H1 (cell line): ENCODE data around the gene MAGI1. TPM values are rescaled to one million over a fixed set of nuclear protein-coding genes. Genes with fewer than 3 reads are reported as not detected.
A peak's percentile ranks its signal among the peaks of the same experiment; 100 is the strongest.

ENCODE experiments used
- CTCF ChIA-PET: fragments of 300-600 bp; sonication (Branson Sonifier 250); formaldehyde crosslinking; loops from one replicate; lab custom pipeline; 2021; ENCODE audit not compliant: partially characterized antibody; lab: Charles Lee
- POLR2A ChIA-PET: fragments of 300-600 bp; sonication (Branson Sonifier 250); formaldehyde crosslinking; loops from one replicate; lab custom pipeline; 2021; ENCODE audit warnings: inconsistent platforms; ENCODE audit not compliant: partially characterized antibody; lab: Charles Lee
- DNase-seq, 2 experiments: peaks; one replicate each; pipeline versions ENCODE4 v3.0.0 to v3.0.0-alpha.2; 2010 to 2022; ENCODE audit warnings: low spot score in 2 of 2, low read depth in 1 of 2, mixed read lengths in 1 of 2
- FAIRE-seq: peaks from 2 replicates; lab custom pipeline; 2011; peaks lifted over from hg19 to GRCh38; lab: Jason Lieb, UNC
- H2AFZ ChIP-seq: 2 replicates; pipeline ENCODE4 v1.8.1; 2012; ENCODE audit warnings: low read length, inconsistent platforms
- H2AK5ac ChIP-seq: 2 replicates; pipeline ENCODE4 v1.6.1; 2013; ENCODE audit warnings: low read depth, low read length
- H2BK120ac ChIP-seq: replicated peaks from 2 replicates; pipeline ENCODE3; 2013; ENCODE audit warnings: low read depth, low read length, inconsistent platforms
- H2BK12ac ChIP-seq: 2 replicates; pipeline ENCODE4 v1.6.1; 2013; ENCODE audit warnings: low read depth, low read length
- H2BK15ac ChIP-seq: 2 replicates; pipeline ENCODE4 v1.6.1; 2013; ENCODE audit warnings: low read length
- H2BK20ac ChIP-seq: 2 replicates; pipeline ENCODE4 v1.6.1; 2013; ENCODE audit warnings: low read length
- H2BK5ac ChIP-seq: 2 replicates; pipeline ENCODE4 v1.6.1; 2013; ENCODE audit warnings: low read depth, low read length
- H3K14ac ChIP-seq: 2 replicates; pipeline ENCODE4 v1.6.1; 2013; ENCODE audit warnings: inconsistent platforms; ENCODE audit not compliant: insufficient read length
- H3K18ac ChIP-seq: 2 replicates; pipeline ENCODE4 v1.6.1; 2013; ENCODE audit warnings: low read length; ENCODE audit errors: extremely low read depth
- H3K23ac ChIP-seq: 2 replicates; pipeline ENCODE4 v1.6.1; 2013; ENCODE audit warnings: inconsistent platforms; ENCODE audit not compliant: insufficient read length
- H3K23me2 ChIP-seq: 2 replicates; pipeline ENCODE4 v1.6.1; 2013; ENCODE audit warnings: low read depth, low read length
- H3K27ac ChIP-seq: 2 replicates; pipeline ENCODE4 v1.6.1; 2011; ENCODE audit warnings: low read depth, low read length, inconsistent platforms
- H3K27me3 ChIP-seq, 4 experiments: replicated peaks in 1 of 4; 1 replicate in 1 of 4; 2 replicates in 3 of 4; pipeline versions ENCODE4 v1.6.1 to v1.8.1; 2011 to 2013; ENCODE audit warnings: low read length in 3 of 4, mild to moderate bottlenecking in 3 of 4, inconsistent platforms in 2 of 4, mixed read lengths in 2 of 4, moderate library complexity in 1 of 4; ENCODE audit not compliant: control insufficient read depth in 3 of 4, insufficient read depth in 3 of 4; ENCODE audit errors: extremely low read depth in 1 of 4
- H3K36me3 ChIP-seq, 4 experiments: 2 replicates each; pipeline versions ENCODE4 v1.6.1 to v1.8.1; 2011 to 2013; ENCODE audit warnings: mild to moderate bottlenecking in 4 of 4, low read length in 3 of 4, moderate library complexity in 2 of 4, control low read depth in 1 of 4, inconsistent platforms in 1 of 4; ENCODE audit not compliant: insufficient read depth in 4 of 4, control insufficient read depth in 2 of 4
- H3K4ac ChIP-seq: replicated peaks from 2 replicates; pipeline ENCODE3; 2013; ENCODE audit warnings: low read length, low read depth, mixed read lengths, inconsistent platforms; ENCODE audit not compliant: insufficient read length
- H3K4me1 ChIP-seq, 4 experiments: replicated peaks in 1 of 4; 1 replicate in 1 of 4; 2 replicates in 3 of 4; pipeline versions ENCODE4 v1.6.1 to v1.8.1; 2011 to 2013; ENCODE audit warnings: low read length in 3 of 4, inconsistent platforms in 2 of 4, mixed read lengths in 1 of 4; ENCODE audit not compliant: insufficient read depth in 4 of 4, control insufficient read depth in 3 of 4
- H3K4me2 ChIP-seq, 2 experiments: 2 replicates each; pipeline versions ENCODE4 v1.6.1 to v1.8.1; 2011 to 2013; ENCODE audit warnings: low read depth in 2 of 2, low read length in 2 of 2, control low read depth in 1 of 2, inconsistent platforms in 1 of 2, mild to moderate bottlenecking in 1 of 2; ENCODE audit not compliant: insufficient read depth in 1 of 2
- H3K4me3 ChIP-seq, 4 experiments: fragments of 200-600, 300-600 bp in 1 of 4; sonication (generic), shearing (Covaris generic), sonication (Bioruptor Twin) in 1 of 4; 2 replicates each; pipeline versions ENCODE4 v1.5.1 to v1.8.1; 2011 to 2016; ENCODE audit warnings: low read length in 4 of 4, low read depth in 3 of 4, control low read depth in 2 of 4, inconsistent platforms in 2 of 4, mild to moderate bottlenecking in 2 of 4, mixed read lengths in 1 of 4, moderate library complexity in 1 of 4; ENCODE audit not compliant: insufficient read depth in 2 of 4; ENCODE audit errors: extremely low read depth in 1 of 4
- H3K56ac ChIP-seq: replicated peaks from 2 replicates; pipeline ENCODE3; 2013; ENCODE audit warnings: low read depth, mild to moderate bottlenecking, mixed read lengths, low read length, inconsistent platforms; ENCODE audit not compliant: insufficient read length
- H3K79me1 ChIP-seq: 2 replicates; pipeline ENCODE4 v1.6.1; 2013; ENCODE audit warnings: low read depth, low read length, control low read depth
- H3K79me2 ChIP-seq, 2 experiments: 2 replicates each; pipeline versions ENCODE4 v1.6.1 to v1.8.1; 2012 to 2013; ENCODE audit warnings: low read length in 2 of 2, mild to moderate bottlenecking in 2 of 2, inconsistent platforms in 1 of 2; ENCODE audit not compliant: insufficient read depth in 2 of 2, control insufficient read depth in 1 of 2
- H3K9ac ChIP-seq, 4 experiments: replicated peaks in 1 of 4; 1 replicate in 1 of 4; 2 replicates in 3 of 4; pipeline versions ENCODE4 v1.6.1 to v1.8.1; 2011 to 2013; ENCODE audit warnings: low read depth in 3 of 4, low read length in 3 of 4, control low read depth in 2 of 4, mild to moderate bottlenecking in 2 of 4, moderate library complexity in 2 of 4, inconsistent platforms in 1 of 4; ENCODE audit errors: extremely low read depth in 1 of 4
- H3K9me3 ChIP-seq, 2 experiments: 2 replicates each; pipeline versions ENCODE4 v1.6.1 to v1.8.1; 2012 to 2013; ENCODE audit warnings: mild to moderate bottlenecking in 2 of 2, moderate library complexity in 2 of 2, control low read depth in 1 of 2, inconsistent platforms in 1 of 2, low read depth in 1 of 2, low read length in 1 of 2, mixed read lengths in 1 of 2; ENCODE audit not compliant: insufficient read depth in 2 of 2
- H4K20me1 ChIP-seq, 2 experiments: replicated peaks in 1 of 2; 2 replicates each; pipeline versions ENCODE3 to v1.8.1; 2011 to 2013; ENCODE audit warnings: inconsistent platforms in 2 of 2, low read length in 2 of 2, mild to moderate bottlenecking in 1 of 2; ENCODE audit not compliant: insufficient read depth in 2 of 2, control insufficient read depth in 1 of 2
- H4K5ac ChIP-seq: 2 replicates; pipeline ENCODE4 v1.6.1; 2013; ENCODE audit warnings: low read length, low read depth, mixed read lengths, inconsistent platforms; ENCODE audit not compliant: insufficient read length
- H4K8ac ChIP-seq: 2 replicates; pipeline ENCODE4 v1.8.0; 2013; ENCODE audit warnings: mild to moderate bottlenecking, moderate library complexity, low read length, inconsistent platforms; ENCODE audit not compliant: insufficient read depth; ENCODE audit errors: extremely low read depth
- H4K91ac ChIP-seq: replicated peaks from 2 replicates; pipeline ENCODE3; 2013; ENCODE audit warnings: low read length, mixed read lengths, inconsistent platforms; ENCODE audit not compliant: insufficient read length
- BCL11A ChIP-seq, 2 experiments: IDR thresholded peaks; one replicate each; pipeline ENCODE4 v1.6.1; 2011; ENCODE audit warnings: low read depth in 2 of 2, low read length in 2 of 2, mild to moderate bottlenecking in 2 of 2
- CBX8 ChIP-seq: fragments of 300-800, 300-1000 bp; sonication (generic); IDR thresholded peaks from 2 replicates; pipeline ENCODE4 v1.7.1; 2016; ENCODE audit warnings: low read depth, low read length, borderline replicate concordance
- CHD1 ChIP-seq: IDR thresholded peaks from 2 replicates; pipeline ENCODE4 v1.6.1; 2012; ENCODE audit warnings: low read depth, low read length, improper control_type of control experiment
- CTBP2 ChIP-seq: IDR thresholded peaks from 2 replicates; pipeline ENCODE4 v1.7.0; 2011; ENCODE audit warnings: borderline replicate concordance, mild to moderate bottlenecking, moderate library complexity, mixed read lengths, low read length; ENCODE audit not compliant: insufficient read depth, insufficient read length
- JUND ChIP-seq: IDR thresholded peaks from 2 replicates; pipeline ENCODE4 v1.6.1; 2011; ENCODE audit warnings: mild to moderate bottlenecking, improper control_type of control experiment, low read length
- PHF8 ChIP-seq: fragments of 200-600 bp; sonication (generic); conservative IDR thresholded peaks from 2 replicates; pipeline ENCODE4 v1.7.1; 2012; ENCODE audit warnings: low read depth, mild to moderate bottlenecking, inconsistent platforms, low read length, moderate library complexity
- POLR2A ChIP-seq, 2 experiments: IDR thresholded peaks; 1 replicate in 1 of 2; 2 replicates in 1 of 2; pipeline ENCODE4 v1.6.1; 2011; ENCODE audit warnings: low read depth in 2 of 2, low read length in 2 of 2, mild to moderate bottlenecking in 2 of 2; ENCODE audit errors: control extremely low read depth in 1 of 2
- POLR2AphosphoS5 ChIP-seq: IDR thresholded peaks from 2 replicates; pipeline ENCODE4 v1.6.1; 2011; ENCODE audit warnings: low read depth, low read length
- RAD21 ChIP-seq, 2 experiments: IDR thresholded peaks in 1 of 2; conservative IDR thresholded peaks in 1 of 2; 2 replicates each; pipeline ENCODE4 v1.6.1; 2011; ENCODE audit warnings: low read depth in 2 of 2, low read length in 2 of 2, improper control_type of control experiment in 1 of 2, inconsistent platforms in 1 of 2, mild to moderate bottlenecking in 1 of 2, moderate library complexity in 1 of 2
- RFX5 ChIP-seq: IDR thresholded peaks from 2 replicates; pipeline ENCODE4 v1.6.1; 2011; ENCODE audit warnings: low read depth, low read length, improper control_type of control experiment, borderline replicate concordance
- SIRT6 ChIP-seq: IDR thresholded peaks from one replicate; pipeline ENCODE4 v1.7.1; 2012; ENCODE audit warnings: low read length, inconsistent platforms
- SP1 ChIP-seq: IDR thresholded peaks from 2 replicates; pipeline ENCODE4 v1.6.1; 2011; ENCODE audit warnings: low read depth, low read length
- SP2 ChIP-seq: IDR thresholded peaks from 2 replicates; pipeline ENCODE4 v1.6.1; 2012; ENCODE audit warnings: mild to moderate bottlenecking, low read length, inconsistent platforms
- SRF ChIP-seq: IDR thresholded peaks from 2 replicates; pipeline ENCODE4 v1.6.1; 2011; ENCODE audit warnings: mild to moderate bottlenecking, low read depth, low read length, moderate library complexity
- TAF1 ChIP-seq: IDR thresholded peaks from 2 replicates; pipeline ENCODE4 v1.6.1; 2011; ENCODE audit warnings: mild to moderate bottlenecking, low read depth, low read length
- WGBS, 2 experiments: shearing (Covaris generic) in 1 of 2; methylation state at CpG; one replicate each; pipeline versions ENCODE4 v1.1.6 to v1.1.7; 2013 to 2015; ENCODE audit warnings: low lambda C conversion rate in 2 of 2, mixed read lengths in 2 of 2, inconsistent platforms in 1 of 2, low coverage in 1 of 2, missing lambda C conversion rate in 1 of 2; ENCODE audit not compliant: insufficient replicate concordance in 2 of 2, insufficient coverage in 1 of 2, insufficient read length in 1 of 2; ENCODE audit errors: extremely low coverage in 1 of 2, missing lambda C conversion rate in 1 of 2; 5-methylcytosine and 5-hydroxymethylcytosine counted together
- polyA plus RNA-seq, 7 experiments: library from polyadenylated mRNA; depleted of rRNA in 3 of 7; stranded (reverse) in 5 of 7; unstranded in 2 of 7; fragments of >200 nt in 5 of 7; fragments of 200-250 nt in 2 of 7; gene quantifications; 1 replicate in 5 of 7; 2 replicates in 1 of 7; 4 replicates in 1 of 7; pipeline versions ENCODE4 v1.2.1 to v1.2.3, GENCODE V29; 2011 to 2013; ENCODE audit warnings: missing spikeins in 2 of 7, mixed read lengths in 2 of 7
- total RNA-seq: library from RNA; stranded (reverse); fragmentation: NEBNext Ultra II Directional; extraction: Animal tissue kit (Norgen Biotek cat#: 25700); gene quantifications from 2 replicates; pipeline ENCODE4 v1.2.1, GENCODE V29; 2021

The MAGI1 gene
- total and polyA plus RNA-seq, 2 of the 8 experiments (the other 6 are each of a cell fraction or from before 2014, with no cell fraction given): 19.8 to 78.0 TPM

DNA sequence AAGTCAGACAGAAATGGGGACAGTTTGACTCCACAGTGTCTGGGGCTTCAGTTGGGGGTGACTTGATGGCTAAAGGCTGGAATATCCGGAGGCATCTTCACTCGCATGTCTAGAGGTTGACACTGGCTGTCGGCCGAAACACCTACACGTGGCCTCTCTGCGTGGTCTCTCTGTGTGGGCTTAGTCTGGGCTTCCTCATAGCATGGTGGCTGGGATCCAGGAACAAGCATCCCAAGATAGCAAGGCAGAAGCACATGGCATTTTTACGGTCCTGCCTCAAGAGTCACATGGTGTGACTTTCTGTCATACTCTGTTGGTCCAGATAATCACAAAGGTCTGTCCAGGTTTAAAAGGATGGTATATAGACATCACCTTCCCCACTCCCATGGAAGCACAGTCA, 34.5 kb downstream of the MAGI1 start:
- Histone ChIP-seq H4K91ac (no peak overlapping the region), H3K56ac (no peak overlapping the region), H2AFZ (no peak overlapping the region), H2BK120ac (no peak overlapping the region), H2AK5ac (0 out of 2 replicates have a peak overlapping the region, but pooled peaks have one; percentile 58), H4K8ac (no peak overlapping the region), H3K23ac (no peak overlapping the region), H3K36me3 (no peaks in the 10 kb centered on the region), H2BK5ac (no peak overlapping the region), H4K20me1 (peaks cover 2 to 3% of the 10 kb centered on the region in 2 experiments), H3K23me2 (no peaks in the 10 kb centered on the region), H3K27me3 (no peaks in the 10 kb centered on the region), H3K9me3 (no peaks in the 10 kb centered on the region), H3K27ac (peak overlapping the region; percentile 19; the same call in 1 of the 2 replicates), H3K4me1 (peaks cover 0 to 6% (median 3%) of the 10 kb centered on the region in 4 experiments; a peak in 3 of 7 replicates), H3K4me2 (no peak overlapping the region), H3K79me2 (peaks cover 8 to 73% of the 10 kb centered on the region in 2 experiments), H3K9ac (no peak overlapping the region), H3K14ac (no peak overlapping the region), H3K4me3 (no peak overlapping the region), H4K5ac (no peak overlapping the region), H2BK15ac (0 out of 2 replicates have a peak overlapping the region, but pooled peaks have one; percentile 9), H3K18ac (no peak overlapping the region), H3K79me1 (peaks cover 12% of the 10 kb centered on the region; the same call in 1 of the 2 replicates), H2BK20ac (no peak overlapping the region), H2BK12ac (no peak overlapping the region), H3K4ac (no peak overlapping the region)
- ChIA-PET POLR2A (interaction anchor here (1.3 to 1.4 kb wide), 2 partner anchors 18 to 51 kb away, joined by 3 to 5 read pairs; no protein-coding TSS in a partner anchor), CTCF (interaction anchor here (0.6 to 1.0 kb wide), 3 partner anchors 23 to 595 kb away, joined by 3 to 4 read pairs (median 3); no protein-coding TSS in a partner anchor)
- DNase-seq (no peak), FAIRE-seq (no peak)
- WGBS, 2 experiments: 97% methylated on average over 7 of the region's 7 CpGs; no CpG with 5 or more reads in 1 of the 2 experiments
- TF ChIP-seq CHD1 (no peak), RAD21 (IDR thresholded peaks at IDR 0.05 in 1 of 2, conservative IDR thresholded peaks at IDR 0.05 in 1 of 2; ENCODE audit: low read depth in 2 of 2, low read length in 2 of 2) (no peak), BCL11A (IDR thresholded peaks at IDR 0.05; ENCODE audit: low read depth in 2 of 2, low read length in 2 of 2) (no peak), JUND (no peak), SP2 (no peak), CTBP2 (no peak), RFX5 (no peak), POLR2AphosphoS5 (no peak), PHF8 (no peak), SRF (no peak), TAF1 (no peak), POLR2A (IDR thresholded peaks at IDR 0.05; ENCODE audit: control extremely low read depth in 1 of 2, low read depth in 2 of 2, low read length in 2 of 2) (no peak), SP1 (no peak), SIRT6 (no peak), CBX8 (no peak)
